Cardiac fibroblast (primary cell): ENCODE measurements around the gene PRKN.

Experiments used
- DNase-seq, 2 donors: peaks; one replicate each; pipeline versions ENCODE4 v3.0.0 to v3.0.0-alpha.2; 2010; ENCODE audit warnings: low read depth in 2 of 2
- H3K4me3 ChIP-seq, 2 donors: replicated peaks in 1 of 2; 1 replicate in 1 of 2; 2 replicates in 1 of 2; pipeline ENCODE4 v1.5.1; 2011; ENCODE audit warnings: low read depth in 2 of 2, low read length in 2 of 2, mild to moderate bottlenecking in 2 of 2, moderate library complexity in 1 of 2
- TF ChIP-seq, protein P1 (sequence below): IDR thresholded peaks from one replicate; pipeline ENCODE4 v1.5.1; 2011; ENCODE audit warnings: low read depth, mild to moderate bottlenecking, low read length, inconsistent platforms

The PRKN gene

DNA sequence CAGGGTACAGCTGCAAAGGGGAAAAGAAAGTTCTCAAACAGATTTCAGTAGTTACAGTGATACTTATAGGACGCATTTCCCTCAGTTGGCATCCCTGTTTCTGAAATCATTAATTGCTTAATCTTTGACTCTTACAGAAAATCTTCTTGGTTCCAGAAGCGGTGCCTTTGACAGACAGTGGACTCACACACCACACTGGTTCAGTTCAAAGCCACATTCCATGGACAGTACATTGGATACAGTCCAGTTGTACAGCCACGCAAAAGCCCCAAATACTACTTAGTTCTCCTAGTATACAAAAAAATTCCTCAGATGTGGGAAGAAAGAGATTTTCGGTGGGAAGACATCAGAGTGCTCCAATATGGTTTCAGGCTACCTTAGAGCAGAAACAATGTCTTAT is 460.4 kb downstream of the PRKN start:
- TF ChIP-seq, protein P1, sequence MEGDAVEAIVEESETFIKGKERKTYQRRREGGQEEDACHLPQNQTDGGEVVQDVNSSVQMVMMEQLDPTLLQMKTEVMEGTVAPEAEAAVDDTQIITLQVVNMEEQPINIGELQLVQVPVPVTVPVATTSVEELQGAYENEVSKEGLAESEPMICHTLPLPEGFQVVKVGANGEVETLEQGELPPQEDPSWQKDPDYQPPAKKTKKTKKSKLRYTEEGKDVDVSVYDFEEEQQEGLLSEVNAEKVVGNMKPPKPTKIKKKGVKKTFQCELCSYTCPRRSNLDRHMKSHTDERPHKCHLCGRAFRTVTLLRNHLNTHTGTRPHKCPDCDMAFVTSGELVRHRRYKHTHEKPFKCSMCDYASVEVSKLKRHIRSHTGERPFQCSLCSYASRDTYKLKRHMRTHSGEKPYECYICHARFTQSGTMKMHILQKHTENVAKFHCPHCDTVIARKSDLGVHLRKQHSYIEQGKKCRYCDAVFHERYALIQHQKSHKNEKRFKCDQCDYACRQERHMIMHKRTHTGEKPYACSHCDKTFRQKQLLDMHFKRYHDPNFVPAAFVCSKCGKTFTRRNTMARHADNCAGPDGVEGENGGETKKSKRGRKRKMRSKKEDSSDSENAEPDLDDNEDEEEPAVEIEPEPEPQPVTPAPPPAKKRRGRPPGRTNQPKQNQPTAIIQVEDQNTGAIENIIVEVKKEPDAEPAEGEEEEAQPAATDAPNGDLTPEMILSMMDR, result no peak
- no peak overlapping the region for H3K4me3 ChIP-seq
- no peak for DNase-seq

DNA sequence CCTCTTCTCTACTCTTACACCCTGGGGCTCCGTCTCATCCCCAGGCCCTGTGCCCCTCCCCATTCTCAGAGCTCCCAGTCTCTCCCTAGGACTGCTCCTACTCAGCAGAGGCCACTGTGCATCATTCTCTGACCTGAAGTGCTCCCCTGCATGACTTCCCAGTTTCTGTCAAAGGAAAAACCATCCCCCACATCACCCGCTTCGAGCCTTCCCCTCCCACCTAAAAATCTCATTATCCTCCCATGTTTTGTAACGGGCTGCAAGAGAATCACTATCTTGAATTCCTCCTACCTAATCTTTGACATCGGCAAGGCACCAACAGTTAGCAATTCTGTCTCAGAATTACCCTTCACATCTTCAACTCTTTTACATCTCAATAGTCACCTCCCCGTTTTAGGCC is 463.0 kb downstream of the PRKN start:
- TF ChIP-seq, protein P1, result no peak
- no peak for DNase-seq
- no peak overlapping the region for H3K4me3 ChIP-seq

DNA sequence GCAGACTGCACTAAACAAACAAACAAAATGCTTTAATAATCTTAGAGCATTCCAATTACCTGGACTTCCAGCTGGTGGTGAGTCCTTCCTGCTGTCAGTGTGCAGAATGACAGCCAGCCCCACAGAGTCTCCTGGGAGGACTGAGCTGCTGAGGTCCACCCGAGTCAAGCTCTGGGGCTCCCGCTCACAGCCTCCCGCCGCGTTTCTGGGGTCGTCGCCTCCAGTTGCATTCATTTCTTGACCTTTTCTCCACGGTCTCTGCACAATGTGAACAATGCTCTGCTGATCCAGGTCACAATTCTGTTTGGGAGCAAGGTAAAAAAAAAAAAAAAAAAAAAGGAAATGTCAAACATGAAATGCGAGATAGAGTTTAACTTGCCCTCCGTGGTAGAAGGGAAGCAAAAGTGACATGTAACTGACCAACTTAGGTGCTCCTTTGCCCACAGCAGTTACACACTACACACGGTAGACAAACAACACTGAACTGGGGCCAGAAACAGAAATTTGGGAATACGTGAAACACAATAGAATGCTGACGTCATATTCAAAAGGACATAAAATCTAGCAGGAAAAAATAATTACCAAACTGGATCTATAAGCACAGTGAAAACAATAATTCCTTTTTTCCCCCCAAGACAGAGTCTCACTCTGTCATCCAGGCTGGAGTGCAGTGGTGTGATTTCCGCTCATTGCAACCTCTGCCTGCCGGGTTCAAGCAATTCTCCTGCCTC is 464.9 kb downstream of the PRKN start:
- DNase-seq, result no peak

DNA sequence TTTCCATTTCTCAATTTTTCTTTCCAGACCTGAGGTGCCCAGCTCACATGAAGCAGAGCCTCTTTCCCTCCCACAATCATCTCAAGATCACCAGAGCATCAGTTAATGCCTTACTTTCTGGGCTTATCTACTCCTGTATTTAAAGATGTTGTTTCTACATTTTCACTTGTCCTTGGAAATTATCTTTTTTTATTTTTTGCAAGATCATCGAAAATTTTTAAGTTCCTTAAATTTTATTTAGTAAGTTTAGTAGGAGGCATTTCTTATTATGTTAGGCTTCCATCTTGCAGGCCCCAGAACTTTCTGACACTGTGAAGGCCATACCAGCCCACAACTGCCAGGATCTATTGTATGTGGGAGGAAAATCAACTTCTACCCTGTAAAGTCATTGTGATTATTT is 466.0 kb downstream of the PRKN start:
- TF ChIP-seq, protein P1, result no peak
- DNase-seq, result no peak
- H3K4me3 ChIP-seq, result no peak overlapping the region

More for the DNA sequence above, 464.9 kb downstream of the PRKN start:
- no peak overlapping the region for H3K4me3 ChIP-seq
- TF ChIP-seq, protein P1, result no peak

DNA sequence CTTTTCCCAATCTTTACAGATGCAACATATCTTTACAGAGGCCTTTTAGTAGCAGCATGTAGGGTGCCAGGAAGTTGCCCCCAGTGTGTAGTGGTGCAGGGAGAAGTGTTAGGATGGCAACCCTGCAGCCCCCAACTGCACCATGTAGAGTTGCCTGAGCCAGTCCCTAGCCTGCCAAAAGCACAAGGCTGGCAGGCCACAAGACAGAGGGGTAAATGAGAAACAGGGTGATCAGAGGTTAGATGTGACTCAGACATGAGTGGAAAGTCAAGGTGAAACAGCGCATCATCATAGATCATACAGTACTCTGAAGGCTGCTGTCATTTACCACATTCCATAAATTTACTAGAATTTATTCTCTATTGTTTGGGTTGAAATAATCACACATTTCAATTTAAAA is 467.5 kb downstream of the PRKN start:
- TF ChIP-seq, protein P1, result no peak
- no peak overlapping the region for H3K4me3 ChIP-seq
- no peak for DNase-seq

DNA sequence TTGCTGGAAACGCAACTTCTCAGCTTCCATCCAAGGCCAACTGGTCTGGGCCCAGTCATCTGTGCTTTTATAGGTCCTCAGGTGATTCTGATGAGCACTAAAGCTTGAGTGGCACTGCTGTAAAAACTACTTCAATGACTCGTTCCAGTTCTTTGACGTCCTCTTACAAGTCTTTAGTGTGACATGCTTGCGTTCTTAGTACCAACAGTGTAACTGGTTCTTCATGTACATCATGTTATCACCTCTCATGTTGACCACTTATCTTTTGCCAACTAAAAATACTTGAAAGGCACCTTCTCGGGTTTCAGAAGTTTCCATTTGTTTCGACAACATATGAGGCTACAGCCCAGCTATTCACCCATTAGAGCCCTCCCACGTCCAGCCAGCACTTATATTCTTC is 468.9 kb downstream of the PRKN start:
- no peak for DNase-seq
- no peak overlapping the region for H3K4me3 ChIP-seq
- TF ChIP-seq, protein P1, result no peak

DNA sequence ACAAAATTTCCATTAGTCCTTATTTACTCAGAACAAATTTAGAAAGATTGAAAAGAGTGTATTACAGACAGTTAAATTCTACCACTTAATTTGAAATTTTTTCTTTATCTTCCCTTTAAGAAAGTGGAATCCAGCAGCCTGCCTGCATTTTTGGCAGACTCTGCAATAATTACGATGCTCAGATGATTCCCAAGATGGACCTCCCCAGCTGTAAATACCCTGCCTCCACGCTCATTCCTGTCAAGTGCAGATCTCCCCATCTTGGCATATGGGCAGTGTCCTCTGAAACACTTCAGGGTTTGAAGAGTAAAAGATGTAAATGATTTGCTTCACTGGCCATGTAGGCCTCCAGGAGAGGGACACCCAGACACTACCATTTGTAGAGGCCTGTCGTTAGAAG is 471.2 kb downstream of the PRKN start:
- no peak overlapping the region for H3K4me3 ChIP-seq
- TF ChIP-seq, protein P1, result no peak
- no peak for DNase-seq
